Measurements from ENCODE around the gene HOXC4.
A peak's percentile ranks its signal among the peaks of the same experiment; 100 is the strongest.

Gene HOXC4

DNA sequence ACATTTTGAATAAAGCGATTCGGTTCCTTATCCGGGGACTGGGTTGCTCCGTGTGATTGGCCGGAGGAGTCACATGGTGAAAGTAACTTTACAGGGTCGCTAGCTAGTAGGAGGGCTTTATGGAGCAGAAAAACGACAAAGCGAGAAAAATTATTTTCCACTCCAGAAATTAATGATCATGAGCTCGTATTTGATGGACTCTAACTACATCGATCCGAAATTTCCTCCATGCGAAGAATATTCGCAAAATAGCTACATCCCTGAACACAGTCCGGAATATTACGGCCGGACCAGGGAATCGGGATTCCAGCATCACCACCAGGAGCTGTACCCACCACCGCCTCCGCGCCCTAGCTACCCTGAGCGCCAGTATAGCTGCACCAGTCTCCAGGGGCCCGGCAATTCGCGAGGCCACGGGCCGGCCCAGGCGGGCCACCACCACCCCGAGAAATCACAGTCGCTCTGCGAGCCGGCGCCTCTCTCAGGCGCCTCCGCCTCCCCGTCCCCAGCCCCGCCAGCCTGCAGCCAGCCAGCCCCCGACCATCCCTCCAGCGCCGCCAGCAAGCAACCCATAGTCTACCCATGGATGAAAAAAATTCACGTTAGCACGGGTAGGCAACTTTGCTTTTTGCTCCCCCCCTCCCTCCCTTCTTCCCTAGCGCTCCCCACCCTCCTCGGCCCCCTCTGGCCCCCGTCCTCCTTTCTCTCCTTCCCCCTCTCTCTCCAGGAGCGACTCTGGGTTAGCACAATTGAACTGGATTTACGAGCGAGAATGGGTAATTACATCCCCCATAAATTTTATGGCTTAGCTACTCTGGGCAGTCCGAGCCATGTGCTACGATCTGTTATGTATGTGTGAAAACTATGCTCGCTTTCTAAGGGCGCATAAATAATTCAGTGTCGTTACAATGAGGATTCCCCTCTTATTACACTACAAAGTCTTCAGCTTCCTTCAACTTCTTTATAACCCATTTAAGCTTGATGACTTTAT, at the start of gene HOXC4:
Gene HOXC4, plus strand, starts transcription at position 85 of the 991 bp plus-strand sequence. Its CDS starts 88 bp downstream, at position 173.
- no peaks in the 10 kb centered on the region for H3K36me3 Mint-ChIP-seq
- H3K27me3 Mint-ChIP-seq, result peaks cover 71% of the 10 kb centered on the region
- peak within 1 kb of the TSS; percentile 35 for H3K27ac Mint-ChIP-seq
- H3K4me1 Mint-ChIP-seq, result peaks cover 37% of the 10 kb centered on the region
- H3K9me3 Mint-ChIP-seq, result no peaks in the 10 kb centered on the region
- H3K4me3 Mint-ChIP-seq, result peak within 1 kb of the TSS; percentile 67

- no peaks in the 10 kb centered on the region for H3K36me3 Mint-ChIP-seq
- H3K4me1 Mint-ChIP-seq, result peaks cover 29% of the 10 kb centered on the region
- H3K27me3 Mint-ChIP-seq, result peaks cover 73% of the 10 kb centered on the region
- H3K9me3 Mint-ChIP-seq, result no peaks in the 10 kb centered on the region
- H3K4me3 Mint-ChIP-seq, result no peak overlapping the region
- peak overlapping the region; percentile 33 for H3K27ac Mint-ChIP-seq
Measured at GRCh38 chr12:54004063-54004840, 49.4 kb upstream of the HOXC4 start.

DNA sequence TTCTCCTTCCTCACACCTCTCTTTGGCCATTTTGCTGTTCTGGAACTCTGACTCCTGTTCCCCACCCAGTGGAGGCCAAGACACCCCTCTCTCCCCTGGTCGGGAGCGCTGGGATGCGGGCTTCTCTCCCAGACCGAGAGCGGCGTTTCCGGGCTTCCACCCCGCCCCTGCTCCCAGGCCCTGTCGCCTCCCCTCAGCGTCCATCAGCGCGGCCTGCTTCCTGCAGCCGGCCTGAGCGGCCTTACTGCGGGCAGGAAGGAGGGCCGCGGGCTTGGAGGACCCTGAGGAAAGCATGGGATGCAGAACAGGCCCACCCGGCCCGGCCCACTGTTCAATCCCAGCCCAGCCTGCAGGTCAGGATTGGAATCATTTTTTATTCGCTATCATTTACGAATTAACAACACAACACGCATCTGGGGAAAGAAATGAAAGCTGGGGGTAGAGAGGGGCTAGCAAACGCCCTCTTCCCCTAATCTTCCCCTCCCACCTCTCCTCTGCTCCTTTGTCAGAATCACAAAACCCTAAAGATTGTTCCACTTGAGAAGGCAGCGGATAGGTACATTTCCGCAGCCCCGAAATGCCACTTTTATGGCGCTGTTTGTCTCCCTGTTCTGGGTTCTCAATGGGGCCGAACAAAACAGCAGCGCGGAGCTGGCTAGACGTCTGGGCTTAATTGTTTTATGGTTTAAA, 48.6 kb upstream of the HOXC4 start:
- Mint-ChIP-seq H3K27ac (peak overlapping the region; percentile 17), H3K4me3 (no peak overlapping the region), H3K27me3 (peaks cover 76% of the 10 kb centered on the region), H3K36me3 (no peaks in the 10 kb centered on the region), H3K9me3 (no peaks in the 10 kb centered on the region), H3K4me1 (peaks cover 30% of the 10 kb centered on the region)

DNA sequence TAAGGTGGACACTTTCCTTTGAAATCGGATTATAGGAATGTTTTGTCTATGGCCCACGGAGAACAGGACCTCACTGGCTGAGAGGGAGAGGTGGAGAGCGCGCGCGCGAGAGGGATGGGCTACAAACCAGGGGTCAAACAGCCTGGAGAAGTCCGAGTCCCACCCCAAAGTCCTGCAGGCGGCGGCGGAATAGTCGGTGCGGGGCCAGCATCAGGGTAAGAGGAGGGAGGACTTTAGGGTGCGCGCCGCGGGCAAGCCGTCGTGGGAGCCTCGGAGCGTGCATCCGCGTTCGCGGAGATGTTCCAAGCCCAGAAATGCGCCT, 48.1 kb upstream of the HOXC4 start:
- Mint-ChIP-seq H3K4me3 (no peak overlapping the region), H3K27ac (peak overlapping the region; percentile 17), H3K36me3 (no peaks in the 10 kb centered on the region), H3K27me3 (peaks cover 78% of the 10 kb centered on the region), H3K9me3 (no peaks in the 10 kb centered on the region), H3K4me1 (peaks cover 29% of the 10 kb centered on the region)

- Mint-ChIP-seq H3K9me3 (no peaks in the 10 kb centered on the region), H3K4me3 (peak overlapping the region; percentile 88), H3K27ac (no peak overlapping the region), H3K36me3 (no peaks in the 10 kb centered on the region), H3K27me3 (peaks cover 79% of the 10 kb centered on the region), H3K4me1 (peaks cover 31% of the 10 kb centered on the region)
Measured at GRCh38 chr12:54005853-54006558, 47.6 kb upstream of the HOXC4 start.

- Mint-ChIP-seq H3K27ac (no peak overlapping the region), H3K4me3 (peak overlapping the region; percentile 88), H3K27me3 (peaks cover 78% of the 10 kb centered on the region), H3K4me1 (peaks cover 37% of the 10 kb centered on the region), H3K36me3 (no peaks in the 10 kb centered on the region), H3K9me3 (no peaks in the 10 kb centered on the region)
Measured at GRCh38 chr12:54006559-54007220, 46.9 kb upstream of the HOXC4 start.

DNA sequence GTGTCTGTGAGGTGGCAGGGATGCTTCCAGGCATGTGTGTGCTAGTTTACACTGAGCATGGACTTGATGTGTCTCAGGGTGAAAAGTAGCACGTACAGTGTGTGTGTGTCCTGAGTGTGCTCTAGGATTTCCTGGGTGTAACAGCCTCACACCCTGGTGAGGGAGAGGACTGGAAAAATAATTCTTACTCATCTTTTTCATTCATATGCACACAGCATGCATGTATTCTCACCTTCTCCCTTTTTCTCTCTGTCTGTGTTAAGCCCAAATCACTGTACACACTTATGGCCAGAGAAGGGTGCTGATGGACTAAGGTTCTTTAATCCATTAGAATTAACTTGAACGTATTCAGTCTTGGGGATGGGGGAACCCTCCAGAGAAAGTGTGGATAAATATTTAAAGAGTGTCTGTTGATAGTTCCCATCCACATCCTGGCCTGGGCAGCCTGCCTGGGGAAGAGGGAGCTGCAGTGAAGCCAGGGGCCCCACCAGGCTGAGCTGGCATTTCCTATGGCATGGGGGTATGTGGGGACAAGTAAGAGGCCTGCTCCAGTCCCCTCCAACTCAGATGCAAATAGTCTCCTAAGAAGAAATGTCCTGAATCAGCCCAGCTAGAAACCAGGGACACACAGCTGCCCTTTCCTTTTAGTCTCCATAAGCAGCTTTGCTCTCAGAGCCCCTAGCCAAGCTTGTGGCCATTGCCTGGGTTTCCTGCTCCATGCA, 45.9 kb upstream of the HOXC4 start:
- Mint-ChIP-seq H3K27ac (no peak overlapping the region), H3K27me3 (peaks cover 76% of the 10 kb centered on the region), H3K9me3 (no peaks in the 10 kb centered on the region), H3K36me3 (no peaks in the 10 kb centered on the region), H3K4me1 (peaks cover 39% of the 10 kb centered on the region), H3K4me3 (no peak overlapping the region)

DNA sequence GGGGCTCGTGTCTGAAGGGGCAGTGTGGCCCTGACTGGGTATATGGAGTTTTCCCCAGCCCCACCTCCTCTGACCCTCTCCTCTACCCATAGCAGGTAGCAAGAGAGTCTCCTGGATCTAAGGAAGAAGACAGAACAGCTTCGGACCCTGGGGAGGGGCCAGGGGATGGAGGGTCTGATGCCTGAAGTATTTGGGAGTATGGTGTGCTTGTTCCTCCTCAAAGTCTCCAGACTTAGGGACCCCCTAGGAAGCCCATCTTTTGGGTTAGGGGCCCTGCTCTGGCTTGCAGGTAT, 45.4 kb upstream of the HOXC4 start:
- H3K27me3 Mint-ChIP-seq, result peaks cover 76% of the 10 kb centered on the region
- no peaks in the 10 kb centered on the region for H3K9me3 Mint-ChIP-seq
- no peak overlapping the region for H3K27ac Mint-ChIP-seq
- H3K36me3 Mint-ChIP-seq, result no peaks in the 10 kb centered on the region
- peak overlapping the region; percentile 26 for H3K4me3 Mint-ChIP-seq
- H3K4me1 Mint-ChIP-seq, result peaks cover 39% of the 10 kb centered on the region

GRCh38 chr12:54009171-54010052, 44.2 kb upstream of the HOXC4 start:
- H3K4me1 Mint-ChIP-seq, result peaks cover 39% of the 10 kb centered on the region
- no peaks in the 10 kb centered on the region for H3K9me3 Mint-ChIP-seq
- H3K36me3 Mint-ChIP-seq, result no peaks in the 10 kb centered on the region
- H3K27ac Mint-ChIP-seq, result peak overlapping the region; percentile 51
- H3K27me3 Mint-ChIP-seq, result peaks cover 70% of the 10 kb centered on the region
- H3K4me3 Mint-ChIP-seq, result peak overlapping the region; percentile 80

DNA sequence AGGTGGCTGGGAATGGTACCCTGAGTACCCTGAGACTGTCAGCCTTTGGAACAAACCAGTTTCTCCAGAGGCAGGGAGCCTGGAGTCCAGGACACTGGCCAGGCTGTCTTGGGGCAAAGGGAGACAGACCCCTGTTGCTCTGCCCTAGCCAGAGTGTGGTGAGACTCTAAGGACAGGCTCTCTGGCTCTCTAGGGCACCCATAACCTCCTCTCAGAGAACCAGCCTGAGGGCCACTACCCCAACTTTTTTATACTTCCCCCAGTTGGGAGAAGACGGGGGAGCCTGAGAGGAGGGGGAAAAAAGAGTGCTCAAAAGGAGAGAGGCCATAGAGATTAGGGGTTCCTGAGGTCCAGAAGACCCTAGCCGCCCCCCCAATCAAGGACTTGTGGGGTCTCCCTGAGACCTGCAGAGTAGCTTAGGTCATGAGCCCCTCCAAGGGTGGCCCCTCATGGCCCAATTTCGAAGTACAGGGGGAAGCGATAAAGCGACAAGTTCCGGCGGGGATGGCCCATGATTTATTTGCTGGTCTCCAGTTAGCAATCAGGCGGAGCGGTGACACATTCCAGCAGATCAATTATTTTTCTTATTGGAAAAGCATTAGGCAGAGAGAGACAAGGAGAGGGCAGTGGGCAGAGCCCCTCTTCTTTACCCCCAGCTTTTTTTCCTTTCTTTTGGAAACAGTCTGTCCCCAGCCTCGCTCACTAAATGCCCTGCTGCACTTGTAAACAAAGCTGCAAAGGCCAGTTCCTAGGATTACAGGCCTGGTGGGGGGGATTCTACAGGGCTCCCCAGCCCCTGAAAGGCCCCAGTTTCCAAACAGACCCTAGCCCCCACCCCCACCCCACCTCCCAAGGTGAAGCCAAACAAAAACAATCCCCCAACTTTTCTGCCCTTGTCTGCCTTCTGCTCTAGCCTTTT, 43.3 kb upstream of the HOXC4 start:
- H3K27me3 Mint-ChIP-seq, result peaks cover 73% of the 10 kb centered on the region
- H3K27ac Mint-ChIP-seq, result no peak overlapping the region
- peak overlapping the region; percentile 53 for H3K4me3 Mint-ChIP-seq
- H3K36me3 Mint-ChIP-seq, result no peaks in the 10 kb centered on the region
- H3K9me3 Mint-ChIP-seq, result no peaks in the 10 kb centered on the region
- peaks cover 46% of the 10 kb centered on the region for H3K4me1 Mint-ChIP-seq

DNA sequence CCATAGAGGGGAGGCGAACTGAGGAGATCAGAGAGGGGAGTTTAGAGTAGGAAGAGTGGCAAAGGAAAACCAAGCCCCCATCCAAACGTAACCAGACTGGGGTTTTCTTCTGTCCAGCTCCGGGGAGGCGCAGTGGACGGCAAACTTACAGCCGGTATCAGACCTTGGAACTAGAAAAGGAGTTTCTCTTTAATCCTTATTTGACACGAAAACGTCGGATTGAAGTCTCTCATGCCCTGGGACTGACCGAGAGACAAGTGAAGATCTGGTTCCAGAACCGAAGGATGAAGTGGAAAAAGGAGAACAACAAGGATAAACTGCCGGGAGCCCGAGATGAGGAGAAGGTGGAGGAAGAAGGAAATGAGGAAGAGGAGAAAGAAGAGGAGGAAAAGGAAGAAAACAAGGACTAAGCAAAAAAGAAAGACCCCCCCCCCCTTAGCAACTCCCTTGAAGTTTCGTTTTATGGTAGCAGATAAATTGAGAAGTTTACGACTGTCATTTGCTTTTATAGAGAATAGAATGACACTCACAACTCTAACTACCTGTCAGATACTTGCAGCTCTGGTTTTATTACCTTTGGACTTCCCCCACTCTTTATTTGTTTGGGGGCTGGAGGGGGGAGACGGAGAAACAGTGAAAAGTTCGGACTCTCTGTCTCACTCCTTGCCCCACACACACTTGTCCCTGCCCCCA, 42.5 kb upstream of the HOXC4 start:
- H3K27ac Mint-ChIP-seq, result no peak overlapping the region
- H3K27me3 Mint-ChIP-seq, result peaks cover 70% of the 10 kb centered on the region
- peak overlapping the region; percentile 15 for H3K4me3 Mint-ChIP-seq
- H3K9me3 Mint-ChIP-seq, result no peaks in the 10 kb centered on the region
- no peaks in the 10 kb centered on the region for H3K36me3 Mint-ChIP-seq
- peaks cover 38% of the 10 kb centered on the region for H3K4me1 Mint-ChIP-seq

All from activated naive CD4-positive, alpha-beta T cell treated with anti-CD3 and anti-CD28 coated beads, Interleukin-2, amount 50 U/mL, for 24 hours (primary cell).